ENCODE results near the gene RPS6KA2. TPM values are rescaled to one million over a fixed set of nuclear protein-coding genes. Genes with fewer than 3 reads are reported as not detected.
"Not testable (repeated sequence)": the region's sequence is repeated elsewhere in the genome, so short reads cannot be mapped to it uniquely, and the experiment has no call there.

Gene RPS6KA2
- polyA plus RNA-seq, 2 donors = 5.7 to 8.7 TPM

GRCh38 chr6:166532302-166532701, 94.7 kb downstream of the RPS6KA2 start:
- Histone ChIP-seq H3K4me3 (ENCODE audit: low read depth in 1 of 2, low read length in 2 of 2) (no peak overlapping the region), H3K27me3 (ENCODE audit: control insufficient read depth in 1 of 2, insufficient read depth in 2 of 2, low read length in 2 of 2) (no peaks in the 10 kb centered on the region), H3K36me3 (ENCODE audit: control insufficient read depth in 2 of 2, insufficient read depth in 2 of 2, low read length in 1 of 2) (peaks cover 0 to 18% of the 10 kb centered on the region in 2 donors), H3K27ac (ENCODE audit: low read depth in 2 of 2, low read length in 1 of 2) (peak overlapping the region in 1 of 2 donors; percentile 24), H3K4me1 (ENCODE audit: control insufficient read depth in 2 of 2, insufficient read depth in 2 of 2, low read length in 1 of 2) (peaks cover 0 to 4% of the 10 kb centered on the region in 2 donors), H3K9me3 (ENCODE audit: control insufficient read depth in 2 of 2, insufficient read depth in 1 of 2, low read depth in 1 of 2, low read length in 1 of 2) (no peaks in the 10 kb centered on the region)
- 87 to 94% methylated on average over 12 of the region's 12 CpGs for WGBS, 2 donors

DNA sequence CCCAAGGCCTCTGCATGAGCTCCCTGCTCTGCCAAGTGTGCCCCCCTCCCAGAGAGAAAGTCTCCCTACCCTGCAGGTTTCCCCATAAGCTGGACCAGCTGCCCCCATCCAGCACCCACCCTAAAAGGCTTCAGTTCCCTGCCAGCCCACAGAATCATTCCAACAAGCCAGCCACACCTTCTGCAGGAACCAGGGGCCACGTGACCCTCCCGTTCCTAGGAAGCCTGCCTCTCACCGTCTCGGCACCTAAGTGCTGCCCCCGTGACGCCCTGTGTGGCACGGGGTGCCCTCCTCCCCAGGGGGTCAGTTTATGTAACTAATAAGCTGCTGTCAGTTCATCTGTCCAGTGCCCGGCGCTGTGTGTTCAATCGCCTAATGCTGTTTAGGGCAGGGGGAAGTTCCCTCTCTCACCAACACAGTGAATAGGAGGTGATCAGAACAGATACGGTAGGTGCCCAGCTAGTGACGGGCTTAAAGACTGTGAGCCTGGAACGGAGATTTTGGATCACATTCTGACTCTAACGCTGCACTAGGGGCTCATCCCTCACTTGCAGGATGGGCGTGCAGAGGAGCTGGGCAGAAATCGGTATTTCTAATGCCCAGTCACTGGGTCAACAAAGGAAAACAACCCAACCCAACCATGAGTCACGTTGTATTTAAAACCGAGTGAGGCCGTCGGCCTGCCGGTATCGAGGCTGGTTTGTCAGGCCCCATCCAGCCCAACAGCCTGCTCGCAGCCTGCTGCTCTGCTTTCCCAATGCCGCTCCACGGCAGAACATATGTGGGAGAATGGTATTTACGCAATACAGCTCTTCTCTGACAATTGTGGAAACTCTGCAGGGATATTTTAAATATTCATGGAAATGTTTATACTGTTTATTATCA, 96.6 kb downstream of the RPS6KA2 start:
- 90 to 92% methylated on average over 26 of the region's 26 CpGs for WGBS, 2 donors

GRCh38 chr6:166529586-166529985, 97.5 kb downstream of the RPS6KA2 start:
- Histone ChIP-seq H3K9me3 (ENCODE audit: control insufficient read depth in 2 of 2, insufficient read depth in 1 of 2, low read depth in 1 of 2, low read length in 1 of 2) (no peaks in the 10 kb centered on the region), H3K4me3 (ENCODE audit: low read depth in 1 of 2, low read length in 2 of 2) (no peak overlapping the region), H3K4me1 (ENCODE audit: control insufficient read depth in 2 of 2, insufficient read depth in 2 of 2, low read length in 1 of 2) (peaks cover 0 to 4% of the 10 kb centered on the region in 2 donors), H3K27me3 (ENCODE audit: control insufficient read depth in 1 of 2, insufficient read depth in 2 of 2, low read length in 2 of 2) (no peaks in the 10 kb centered on the region), H3K36me3 (ENCODE audit: control insufficient read depth in 2 of 2, insufficient read depth in 2 of 2, low read length in 1 of 2) (peaks cover 0 to 12% of the 10 kb centered on the region in 2 donors), H3K27ac (ENCODE audit: low read depth in 2 of 2, low read length in 1 of 2) (no peak overlapping the region)
- 68 to 82% methylated on average over 4 of the region's 4 CpGs for WGBS, 2 donors

More for the DNA sequence above, 96.6 kb downstream of the RPS6KA2 start:
- Histone ChIP-seq H3K36me3 (ENCODE audit: control insufficient read depth in 2 of 2, insufficient read depth in 2 of 2, low read length in 1 of 2) (peaks cover 0 to 12% of the 10 kb centered on the region in 2 donors), H3K4me3 (ENCODE audit: low read depth in 1 of 2, low read length in 2 of 2) (no peak overlapping the region), H3K4me1 (ENCODE audit: control insufficient read depth in 2 of 2, insufficient read depth in 2 of 2, low read length in 1 of 2) (peaks cover 0 to 4% of the 10 kb centered on the region in 2 donors), H3K27ac (ENCODE audit: low read depth in 2 of 2, low read length in 1 of 2) (peak overlapping the region in 1 of 2 donors; percentile 14), H3K27me3 (ENCODE audit: control insufficient read depth in 1 of 2, insufficient read depth in 2 of 2, low read length in 2 of 2) (no peaks in the 10 kb centered on the region), H3K9me3 (ENCODE audit: control insufficient read depth in 2 of 2, insufficient read depth in 1 of 2, low read depth in 1 of 2, low read length in 1 of 2) (no peaks in the 10 kb centered on the region)

GRCh38 chr6:166529058-166529457, 98.0 kb downstream of the RPS6KA2 start:
- not testable (repeated sequence) for H3K27ac ChIP-seq (ENCODE audit: low read depth in 2 of 2, low read length in 1 of 2); H3K27me3 ChIP-seq (ENCODE audit: control insufficient read depth in 1 of 2, insufficient read depth in 2 of 2, low read length in 2 of 2); H3K4me1 ChIP-seq (ENCODE audit: control insufficient read depth in 2 of 2, insufficient read depth in 2 of 2, low read length in 1 of 2); H3K9me3 ChIP-seq (ENCODE audit: control insufficient read depth in 2 of 2, insufficient read depth in 1 of 2, low read depth in 1 of 2, low read length in 1 of 2); H3K4me3 ChIP-seq (ENCODE audit: low read depth in 1 of 2, low read length in 2 of 2)
- peaks cover 0 to 12% of the 10 kb centered on the region in 2 donors for H3K36me3 ChIP-seq (ENCODE audit: control insufficient read depth in 2 of 2, insufficient read depth in 2 of 2, low read length in 1 of 2)
- 89 to 90% methylated on average over 1 of the region's 1 CpG for WGBS, 2 donors

DNA sequence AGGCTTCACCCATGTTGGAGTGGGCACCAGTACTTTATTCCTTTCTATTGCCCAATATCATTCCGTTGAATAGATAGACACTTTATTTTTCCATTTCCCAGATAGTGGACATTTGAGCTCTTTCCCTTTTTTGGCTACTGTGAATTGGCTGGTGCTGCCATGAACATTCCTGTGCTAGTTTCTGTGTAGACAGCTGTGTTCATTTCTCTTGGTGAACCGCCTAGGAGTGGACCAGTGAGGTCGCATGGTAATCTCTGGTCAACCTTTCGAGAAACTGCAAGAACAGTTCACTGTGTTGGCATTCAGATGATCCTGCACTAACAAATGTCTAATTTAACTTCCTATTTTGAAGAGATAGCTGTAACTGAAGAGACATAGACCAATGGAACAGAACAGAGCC, 99.2 kb downstream of the RPS6KA2 start:
- Histone ChIP-seq H3K9me3 (ENCODE audit: control insufficient read depth in 2 of 2, insufficient read depth in 1 of 2, low read depth in 1 of 2, low read length in 1 of 2) (no peaks in the 10 kb centered on the region), H3K27ac (ENCODE audit: low read depth in 2 of 2, low read length in 1 of 2) (no peak overlapping the region), H3K4me3 (ENCODE audit: low read depth in 1 of 2, low read length in 2 of 2) (no peak overlapping the region), H3K36me3 (ENCODE audit: control insufficient read depth in 2 of 2, insufficient read depth in 2 of 2, low read length in 1 of 2) (peaks cover 0 to 8% of the 10 kb centered on the region in 2 donors), H3K27me3 (ENCODE audit: control insufficient read depth in 1 of 2, insufficient read depth in 2 of 2, low read length in 2 of 2) (no peaks in the 10 kb centered on the region), H3K4me1 (ENCODE audit: control insufficient read depth in 2 of 2, insufficient read depth in 2 of 2, low read length in 1 of 2) (no peaks in the 10 kb centered on the region)
- WGBS, 2 donors = 76 to 90% methylated on average over 4 of the region's 4 CpGs

GRCh38 chr6:166526937-166527336, 100.1 kb downstream of the RPS6KA2 start:
- no peaks in the 10 kb centered on the region for H3K9me3 ChIP-seq (ENCODE audit: control insufficient read depth in 2 of 2, insufficient read depth in 1 of 2, low read depth in 1 of 2, low read length in 1 of 2)
- no peaks in the 10 kb centered on the region for H3K4me1 ChIP-seq (ENCODE audit: control insufficient read depth in 2 of 2, insufficient read depth in 2 of 2, low read length in 1 of 2)
- no peak overlapping the region for H3K4me3 ChIP-seq (ENCODE audit: low read depth in 1 of 2, low read length in 2 of 2)
- H3K27me3 ChIP-seq (ENCODE audit: control insufficient read depth in 1 of 2, insufficient read depth in 2 of 2, low read length in 2 of 2) = no peaks in the 10 kb centered on the region
- 70 to 86% methylated on average over 10 of the region's 10 CpGs for WGBS, 2 donors
- H3K36me3 ChIP-seq (ENCODE audit: control insufficient read depth in 2 of 2, insufficient read depth in 2 of 2, low read length in 1 of 2) = peaks cover 0 to 5% of the 10 kb centered on the region in 2 donors
- no peak overlapping the region for H3K27ac ChIP-seq (ENCODE audit: low read depth in 2 of 2, low read length in 1 of 2)

DNA sequence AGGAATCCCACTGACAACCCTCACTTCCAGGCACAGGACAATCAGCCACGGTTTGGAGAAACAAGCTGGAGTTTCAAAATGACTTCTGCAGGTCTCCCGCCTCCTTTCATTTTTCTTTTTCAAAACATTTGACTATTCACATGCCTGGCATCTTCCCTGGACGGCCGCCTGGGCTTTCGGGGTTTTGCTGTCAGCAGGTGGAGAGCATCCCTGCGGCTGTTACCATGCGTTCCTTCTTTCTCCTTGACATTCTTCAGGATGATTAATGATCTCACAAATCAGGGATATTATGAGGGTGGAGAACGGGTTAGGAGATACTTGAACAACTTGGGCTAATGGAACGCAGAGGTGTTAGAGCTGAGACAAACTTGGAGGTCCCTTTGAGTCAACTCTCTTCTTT, 101.5 kb downstream of the RPS6KA2 start:
- no peak overlapping the region for H3K4me3 ChIP-seq (ENCODE audit: low read depth in 1 of 2, low read length in 2 of 2)
- no peaks in the 10 kb centered on the region for H3K27me3 ChIP-seq (ENCODE audit: control insufficient read depth in 1 of 2, insufficient read depth in 2 of 2, low read length in 2 of 2)
- 86 to 90% methylated on average over 9 of the region's 9 CpGs for WGBS, 2 donors
- peaks cover 0 to 3% of the 10 kb centered on the region in 2 donors for H3K9me3 ChIP-seq (ENCODE audit: control insufficient read depth in 2 of 2, insufficient read depth in 1 of 2, low read depth in 1 of 2, low read length in 1 of 2)
- H3K27ac ChIP-seq (ENCODE audit: low read depth in 2 of 2, low read length in 1 of 2) = no peak overlapping the region
- peaks cover 0 to 4% of the 10 kb centered on the region in 2 donors for H3K36me3 ChIP-seq (ENCODE audit: control insufficient read depth in 2 of 2, insufficient read depth in 2 of 2, low read length in 1 of 2)
- no peaks in the 10 kb centered on the region for H3K4me1 ChIP-seq (ENCODE audit: control insufficient read depth in 2 of 2, insufficient read depth in 2 of 2, low read length in 1 of 2)

GRCh38 chr6:166523782-166524559, 103.1 kb downstream of the RPS6KA2 start:
- H3K27me3 ChIP-seq (ENCODE audit: control insufficient read depth in 1 of 2, insufficient read depth in 2 of 2, low read length in 2 of 2) = no peaks in the 10 kb centered on the region
- no peak overlapping the region for H3K4me3 ChIP-seq (ENCODE audit: low read depth in 1 of 2, low read length in 2 of 2)
- 85% methylated on average over 16 of the region's 16 CpGs for WGBS, 2 donors
- H3K4me1 ChIP-seq (ENCODE audit: control insufficient read depth in 2 of 2, insufficient read depth in 2 of 2, low read length in 1 of 2) = no peaks in the 10 kb centered on the region
- peaks cover 0 to 3% of the 10 kb centered on the region in 2 donors for H3K9me3 ChIP-seq (ENCODE audit: control insufficient read depth in 2 of 2, insufficient read depth in 1 of 2, low read depth in 1 of 2, low read length in 1 of 2)
- H3K36me3 ChIP-seq (ENCODE audit: control insufficient read depth in 2 of 2, insufficient read depth in 2 of 2, low read length in 1 of 2) = no peaks in the 10 kb centered on the region
- H3K27ac ChIP-seq (ENCODE audit: low read depth in 2 of 2, low read length in 1 of 2) = no peak overlapping the region

DNA sequence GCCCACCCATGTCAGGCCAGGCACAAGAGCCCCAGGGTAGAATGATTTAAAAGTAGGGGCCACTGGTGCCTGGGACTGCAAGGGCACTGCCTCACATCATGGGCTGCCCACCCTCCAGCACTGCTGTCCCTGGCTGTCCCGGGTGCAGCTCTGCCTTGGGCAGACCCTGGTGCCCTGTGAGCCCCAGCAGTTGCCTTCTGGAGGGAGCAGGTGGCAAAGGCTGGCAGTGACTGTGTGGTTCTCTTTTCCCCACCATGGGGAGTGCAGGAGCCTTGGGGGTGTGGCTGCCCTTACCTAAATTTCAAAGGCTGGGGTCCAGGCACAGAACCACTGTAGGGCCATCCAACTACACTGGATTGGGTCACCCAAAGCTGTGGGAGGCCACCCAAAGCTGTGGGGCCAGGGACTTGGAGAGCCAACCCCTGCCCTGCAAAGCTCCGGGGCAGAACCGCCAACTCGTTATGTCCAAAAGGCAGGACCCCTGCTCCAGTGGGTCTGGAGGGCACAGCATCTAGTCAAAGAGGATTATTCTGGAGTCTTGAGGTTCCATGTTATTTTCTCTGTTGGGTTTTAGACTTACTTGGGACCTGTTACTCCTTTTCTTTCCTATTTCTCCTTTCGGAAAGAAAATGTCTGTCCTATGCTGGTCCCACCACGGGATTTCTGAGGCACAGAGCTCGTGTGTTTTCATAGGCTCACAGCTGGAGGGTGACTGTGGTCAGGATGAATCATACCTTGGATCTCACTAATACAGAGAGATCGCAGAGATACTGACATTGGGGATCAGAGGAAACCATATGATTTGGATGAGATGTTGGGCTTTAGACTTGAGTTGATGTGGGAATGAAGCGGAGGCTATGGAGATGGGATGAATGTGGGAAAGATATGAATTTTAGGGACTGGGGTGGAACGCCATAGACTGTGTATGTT, 105.9 kb downstream of the RPS6KA2 start:
- peaks cover 0 to 3% of the 10 kb centered on the region in 2 donors for H3K9me3 ChIP-seq (ENCODE audit: control insufficient read depth in 2 of 2, insufficient read depth in 1 of 2, low read depth in 1 of 2, low read length in 1 of 2)
- 89 to 94% methylated on average over 10 of the region's 10 CpGs for WGBS, 2 donors
- no peaks in the 10 kb centered on the region for H3K4me1 ChIP-seq (ENCODE audit: control insufficient read depth in 2 of 2, insufficient read depth in 2 of 2, low read length in 1 of 2)
- H3K27ac ChIP-seq (ENCODE audit: low read depth in 2 of 2, low read length in 1 of 2) = no peak overlapping the region
- H3K27me3 ChIP-seq (ENCODE audit: control insufficient read depth in 1 of 2, insufficient read depth in 2 of 2, low read length in 2 of 2) = no peaks in the 10 kb centered on the region
- H3K4me3 ChIP-seq (ENCODE audit: low read depth in 1 of 2, low read length in 2 of 2) = no peak overlapping the region
- H3K36me3 ChIP-seq (ENCODE audit: control insufficient read depth in 2 of 2, insufficient read depth in 2 of 2, low read length in 1 of 2) = peaks cover 0 to 3% of the 10 kb centered on the region in 2 donors
